ENCODE measurements around the gene BCAR1.

Gene BCAR1

GRCh38 chr16:75264999-75265910, 13.8 kb upstream of the BCAR1 start:
- no peak for DNase-seq (ENCODE audit: low read depth)
- TF ChIP-seq CTCF (IDR thresholded peaks at IDR 0.05; ENCODE audit: insufficient read depth, low read depth, low read length, missing control alignments): no peak
- H3K4me3 ChIP-seq (ENCODE audit: low read length): peak overlapping the region; percentile 77

DNA sequence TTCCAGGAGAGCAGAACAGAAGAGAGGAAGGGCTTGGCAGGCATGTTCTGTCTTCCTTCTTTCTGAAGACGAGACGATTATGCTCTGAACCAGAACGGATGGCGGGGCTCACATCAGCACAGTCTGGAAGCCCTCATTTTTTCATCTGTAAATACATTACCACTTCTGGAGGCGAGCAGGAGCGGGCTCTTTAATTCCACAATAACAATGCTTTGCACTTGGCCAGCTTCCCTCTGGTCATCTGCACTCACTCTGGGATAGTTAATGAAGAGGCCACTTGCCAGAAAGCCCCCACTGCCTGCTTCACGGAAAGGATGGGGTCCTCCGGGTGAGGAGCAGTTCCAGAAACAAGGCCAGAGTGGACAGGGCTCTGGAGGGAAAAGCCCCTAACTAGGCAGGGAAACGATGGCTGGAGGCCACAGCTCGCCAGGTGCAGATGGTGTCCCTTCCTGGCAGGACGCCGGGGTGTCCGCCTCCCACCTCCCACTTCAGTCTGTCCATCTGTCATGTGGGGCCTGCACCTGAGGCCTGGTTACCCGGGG, 13.1 kb upstream of the BCAR1 start:
- no peak for TF ChIP-seq CTCF (IDR thresholded peaks at IDR 0.05; ENCODE audit: insufficient read depth, low read depth, low read length, missing control alignments)
- peak overlapping the region; percentile 77 for H3K4me3 ChIP-seq (ENCODE audit: low read length)
- DNase-seq (ENCODE audit: low read depth): no peak

GRCh38 chr16:75263963-75264445, 12.6 kb upstream of the BCAR1 start:
- no peak overlapping the region for H3K4me3 ChIP-seq (ENCODE audit: low read length)
- no peak for DNase-seq (ENCODE audit: low read depth)
- no peak for TF ChIP-seq CTCF (IDR thresholded peaks at IDR 0.05; ENCODE audit: insufficient read depth, low read depth, low read length, missing control alignments)

DNA sequence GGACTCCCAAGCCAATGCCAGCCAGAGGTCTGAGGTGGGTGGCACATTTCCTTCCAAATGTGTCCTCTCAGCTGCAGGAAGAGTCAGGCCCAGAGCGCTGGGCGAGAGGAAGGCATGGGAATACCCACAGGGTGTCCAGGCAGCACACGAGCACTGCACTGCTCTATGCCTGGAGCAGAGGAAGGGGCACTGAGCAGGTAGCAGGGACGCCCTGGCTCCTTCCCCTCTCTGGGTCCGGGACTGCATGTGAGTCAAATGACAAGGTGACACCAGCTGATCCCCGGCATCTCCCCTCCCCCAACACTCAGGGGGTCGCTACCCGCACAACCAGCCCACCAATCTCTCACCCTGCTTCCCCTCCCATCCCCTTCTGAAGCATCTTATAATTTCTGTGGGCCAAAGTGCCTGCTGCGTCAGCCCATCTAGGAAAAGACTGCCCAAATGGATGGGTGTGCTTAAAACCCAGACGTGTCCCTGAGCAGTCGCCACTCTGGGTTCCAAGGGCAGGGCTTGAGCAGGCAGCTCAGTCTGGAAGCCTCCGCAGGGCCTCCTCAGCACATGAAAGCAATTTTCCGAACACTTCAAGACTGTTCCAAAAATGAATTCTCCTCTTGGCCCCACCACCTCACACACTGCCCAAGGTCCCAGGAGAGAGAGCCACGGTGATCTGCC, 12.0 kb upstream of the BCAR1 start:
- DNase-seq (ENCODE audit: low read depth): no peak
- no peak overlapping the region for H3K4me3 ChIP-seq (ENCODE audit: low read length)
- TF ChIP-seq CTCF (IDR thresholded peaks at IDR 0.05; ENCODE audit: insufficient read depth, low read depth, low read length, missing control alignments): no peak

DNA sequence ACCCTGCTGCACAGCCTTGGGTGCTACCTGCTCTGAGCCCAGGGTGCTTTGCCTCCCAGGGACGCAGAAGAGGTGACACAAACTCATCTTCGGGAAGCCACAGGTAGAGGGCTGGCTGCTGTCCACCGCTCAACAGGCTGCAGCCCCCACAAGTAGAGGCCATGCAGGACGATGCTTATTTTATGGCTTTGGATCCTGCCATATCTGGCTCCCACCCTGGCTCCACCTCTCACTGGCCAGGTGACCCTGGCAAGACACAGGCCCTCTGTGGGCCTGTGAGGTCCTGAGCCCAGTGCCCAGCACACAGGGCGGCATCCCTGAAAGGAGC, 11.3 kb upstream of the BCAR1 start:
- no peak for DNase-seq (ENCODE audit: low read depth)
- no peak for TF ChIP-seq CTCF (IDR thresholded peaks at IDR 0.05; ENCODE audit: insufficient read depth, low read depth, low read length, missing control alignments)
- H3K4me3 ChIP-seq (ENCODE audit: low read length): no peak overlapping the region

DNA sequence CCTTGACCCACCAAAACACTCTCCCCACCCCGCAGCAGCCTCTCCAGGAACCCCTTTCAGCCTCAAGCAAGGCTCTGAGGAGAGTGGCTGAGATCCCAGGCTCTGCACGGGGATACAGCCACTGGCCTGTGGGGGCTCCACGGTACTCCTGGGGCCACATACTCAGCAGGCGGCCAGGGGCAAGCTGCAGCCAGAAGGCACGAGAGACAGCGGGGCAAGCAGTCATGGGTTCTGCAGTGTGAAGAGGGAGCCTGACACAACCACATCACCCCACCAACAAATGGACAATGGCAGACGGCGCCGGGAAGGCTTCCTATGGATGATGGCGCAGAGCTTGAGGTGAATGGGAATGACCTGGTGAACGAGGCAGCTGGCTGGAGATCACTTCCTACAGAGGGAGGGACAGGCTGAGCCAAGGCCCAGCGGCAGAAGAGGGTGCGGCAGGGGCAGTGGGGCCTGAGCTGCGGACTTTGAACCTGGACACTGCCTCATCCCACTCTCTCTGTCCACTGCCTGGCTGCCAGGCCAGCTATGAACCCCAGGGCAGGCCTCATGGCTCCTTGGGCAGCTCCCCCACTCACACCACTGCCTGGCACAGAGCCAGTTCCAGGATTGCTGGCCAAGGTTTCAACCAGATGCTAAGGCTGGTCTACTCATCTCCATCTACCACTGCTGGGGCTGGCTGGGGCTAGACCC, 10.8 kb upstream of the BCAR1 start:
- DNase-seq (ENCODE audit: low read depth): no peak
- H3K4me3 ChIP-seq (ENCODE audit: low read length): no peak overlapping the region
- no peak for TF ChIP-seq CTCF (IDR thresholded peaks at IDR 0.05; ENCODE audit: insufficient read depth, low read depth, low read length, missing control alignments)

All from epithelial cell of esophagus (primary cell).